ENCODE measurements around the gene MAP2K3. TPM values are rescaled to one million over a fixed set of nuclear protein-coding genes. Genes with fewer than 3 reads are reported as not detected.

Gene MAP2K3
- total RNA-seq, 1 experiment from 2014 or later, result 39.7 TPM

GRCh38 chr17:21277332-21277731, 7.2 kb upstream of the MAP2K3 start (continued):
- no peak for TF ChIP-seq SP1 (CRISPR knock-in tag; conservative IDR thresholded peaks at IDR 0.05)
- no peak for TF ChIP-seq ZNF281 (CRISPR knock-in tag; IDR thresholded peaks at IDR 0.05)

DNA sequence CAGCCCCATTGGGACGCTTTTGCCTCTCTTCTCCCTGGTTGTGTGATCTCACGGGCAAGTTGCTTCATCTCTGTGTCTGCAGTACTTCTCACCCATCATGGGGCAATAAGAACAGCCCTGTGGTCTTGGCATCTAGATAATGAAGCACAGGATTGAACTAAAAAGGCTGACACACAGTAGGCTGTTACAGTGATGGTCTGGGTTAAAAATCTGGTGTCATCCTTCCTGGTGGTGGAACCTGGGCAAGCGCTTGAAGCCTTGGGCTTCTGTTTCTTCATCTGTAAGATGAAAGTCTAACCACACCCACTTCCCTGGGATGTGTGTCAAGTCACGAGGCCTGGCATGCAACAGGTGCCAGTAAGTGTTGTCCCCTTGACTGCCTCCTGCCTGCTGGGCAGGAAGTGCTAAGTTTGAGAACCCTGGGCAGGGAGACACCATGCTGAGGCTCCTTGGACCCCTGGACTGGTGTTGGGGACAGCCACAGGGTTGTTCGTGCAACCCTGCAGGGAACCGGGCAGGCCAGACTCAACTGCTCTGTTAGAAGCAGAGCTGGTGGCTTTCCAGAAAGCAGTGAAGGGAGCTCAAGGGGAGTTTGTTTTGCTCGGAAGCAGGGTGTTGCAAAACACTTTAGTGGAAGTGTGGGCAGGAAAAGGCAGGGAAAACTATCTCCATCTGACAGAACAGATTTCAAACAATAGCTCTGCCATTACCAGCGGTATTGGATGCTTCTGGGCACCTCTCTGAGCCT, 5.9 kb upstream of the MAP2K3 start:
- H3K4me3 Mint-ChIP-seq, result no peak overlapping the region
- H3K27me3 Mint-ChIP-seq (ENCODE audit: low read depth), result peaks cover 72% of the 10 kb centered on the region
- no peaks in the 10 kb centered on the region for H3K36me3 Mint-ChIP-seq
- H3K27ac Mint-ChIP-seq, result no peak overlapping the region
- ChIA-PET CTCF (interaction anchor here (0.9 to 2.4 kb wide), 6 partner anchors 38 to 200 kb away, joined by 3 to 17 read pairs (median 8); partner anchors contain the start of gene KCNJ12), POLR2A (no interaction called here)
- H3K4me1 Mint-ChIP-seq, result peaks cover 9% of the 10 kb centered on the region
- ATAC-seq (no peak), DNase-seq (ENCODE audit: low spot score) (no peak)
- no peaks in the 10 kb centered on the region for H3K9me3 Mint-ChIP-seq
- TF ChIP-seq, protein P1, sequence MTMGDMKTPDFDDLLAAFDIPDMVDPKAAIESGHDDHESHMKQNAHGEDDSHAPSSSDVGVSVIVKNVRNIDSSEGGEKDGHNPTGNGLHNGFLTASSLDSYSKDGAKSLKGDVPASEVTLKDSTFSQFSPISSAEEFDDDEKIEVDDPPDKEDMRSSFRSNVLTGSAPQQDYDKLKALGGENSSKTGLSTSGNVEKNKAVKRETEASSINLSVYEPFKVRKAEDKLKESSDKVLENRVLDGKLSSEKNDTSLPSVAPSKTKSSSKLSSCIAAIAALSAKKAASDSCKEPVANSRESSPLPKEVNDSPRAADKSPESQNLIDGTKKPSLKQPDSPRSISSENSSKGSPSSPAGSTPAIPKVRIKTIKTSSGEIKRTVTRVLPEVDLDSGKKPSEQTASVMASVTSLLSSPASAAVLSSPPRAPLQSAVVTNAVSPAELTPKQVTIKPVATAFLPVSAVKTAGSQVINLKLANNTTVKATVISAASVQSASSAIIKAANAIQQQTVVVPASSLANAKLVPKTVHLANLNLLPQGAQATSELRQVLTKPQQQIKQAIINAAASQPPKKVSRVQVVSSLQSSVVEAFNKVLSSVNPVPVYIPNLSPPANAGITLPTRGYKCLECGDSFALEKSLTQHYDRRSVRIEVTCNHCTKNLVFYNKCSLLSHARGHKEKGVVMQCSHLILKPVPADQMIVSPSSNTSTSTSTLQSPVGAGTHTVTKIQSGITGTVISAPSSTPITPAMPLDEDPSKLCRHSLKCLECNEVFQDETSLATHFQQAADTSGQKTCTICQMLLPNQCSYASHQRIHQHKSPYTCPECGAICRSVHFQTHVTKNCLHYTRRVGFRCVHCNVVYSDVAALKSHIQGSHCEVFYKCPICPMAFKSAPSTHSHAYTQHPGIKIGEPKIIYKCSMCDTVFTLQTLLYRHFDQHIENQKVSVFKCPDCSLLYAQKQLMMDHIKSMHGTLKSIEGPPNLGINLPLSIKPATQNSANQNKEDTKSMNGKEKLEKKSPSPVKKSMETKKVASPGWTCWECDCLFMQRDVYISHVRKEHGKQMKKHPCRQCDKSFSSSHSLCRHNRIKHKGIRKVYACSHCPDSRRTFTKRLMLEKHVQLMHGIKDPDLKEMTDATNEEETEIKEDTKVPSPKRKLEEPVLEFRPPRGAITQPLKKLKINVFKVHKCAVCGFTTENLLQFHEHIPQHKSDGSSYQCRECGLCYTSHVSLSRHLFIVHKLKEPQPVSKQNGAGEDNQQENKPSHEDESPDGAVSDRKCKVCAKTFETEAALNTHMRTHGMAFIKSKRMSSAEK (CRISPR knock-in tag; IDR thresholded peaks at IDR 0.05; ENCODE audit: borderline replicate concordance), result no peak
- no peak for TF ChIP-seq E2F4 (CRISPR knock-in tag; IDR thresholded peaks at IDR 0.05; ENCODE audit: borderline replicate concordance, low read depth)
- no peak for TF ChIP-seq FOXP1 (CRISPR knock-in tag; IDR thresholded peaks at IDR 0.05; ENCODE audit: borderline replicate concordance)
- no peak for TF ChIP-seq KAT7 (CRISPR knock-in tag; IDR thresholded peaks at IDR 0.05; ENCODE audit: borderline replicate concordance)
- no peak for TF ChIP-seq PREB (CRISPR knock-in tag; IDR thresholded peaks at IDR 0.05; ENCODE audit: borderline replicate concordance)
- no peak for TF ChIP-seq SOX15 (CRISPR knock-in tag; IDR thresholded peaks at IDR 0.05)
- TF ChIP-seq, protein P2, sequence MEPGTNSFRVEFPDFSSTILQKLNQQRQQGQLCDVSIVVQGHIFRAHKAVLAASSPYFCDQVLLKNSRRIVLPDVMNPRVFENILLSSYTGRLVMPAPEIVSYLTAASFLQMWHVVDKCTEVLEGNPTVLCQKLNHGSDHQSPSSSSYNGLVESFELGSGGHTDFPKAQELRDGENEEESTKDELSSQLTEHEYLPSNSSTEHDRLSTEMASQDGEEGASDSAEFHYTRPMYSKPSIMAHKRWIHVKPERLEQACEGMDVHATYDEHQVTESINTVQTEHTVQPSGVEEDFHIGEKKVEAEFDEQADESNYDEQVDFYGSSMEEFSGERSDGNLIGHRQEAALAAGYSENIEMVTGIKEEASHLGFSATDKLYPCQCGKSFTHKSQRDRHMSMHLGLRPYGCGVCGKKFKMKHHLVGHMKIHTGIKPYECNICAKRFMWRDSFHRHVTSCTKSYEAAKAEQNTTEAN (CRISPR knock-in tag; IDR thresholded peaks at IDR 0.05), result no peak
- no peak for TF ChIP-seq TP53 (CRISPR knock-in tag; IDR thresholded peaks at IDR 0.05)
- no peak for TF ChIP-seq HMGA2 (CRISPR knock-in tag; IDR thresholded peaks at IDR 0.05)
- no peak for TF ChIP-seq OVOL2 (CRISPR knock-in tag; IDR thresholded peaks at IDR 0.05; ENCODE audit: borderline replicate concordance)
- TF ChIP-seq PRRX2 (CRISPR knock-in tag; IDR thresholded peaks at IDR 0.05), result no peak

All from WTC11 (cell line).